SK-N-SH (cell line): ENCODE measurements around the gene MINDY4. TPM values are rescaled to one million over a fixed set of nuclear protein-coding genes. Genes with fewer than 3 reads are reported as not detected.

ENCODE experiments used
- CTCF ChIA-PET: fragments of 300-600, 350-600 bp; formaldehyde crosslinking; extraction: SDS; loops from one replicate; lab custom pipeline; 2021; lab: Yijun Ruan, JAX
- POLR2A ChIA-PET: fragments of 350-600 bp; sonication (Branson Sonifier 250); formaldehyde crosslinking; extraction: SDS; loops from one replicate; lab custom pipeline; 2020; ENCODE audit warnings: antibody characterized with exemption, inconsistent platforms; lab: Yijun Ruan, JAX
- DNase-seq: peaks from one replicate; pipeline ENCODE4 v3.0.0; 2012
- H2AFZ ChIP-seq: fragments of 200-600 bp; sonication (generic); 2 replicates; pipeline ENCODE4 v1.8.1; 2016; ENCODE audit warnings: antibody characterized with exemption, mild to moderate bottlenecking, low read depth
- H3F3A ChIP-seq: fragments of 200-600 bp; sonication (generic); replicated peaks from 2 replicates; pipeline ENCODE3; 2016; ENCODE audit warnings: antibody characterized with exemption, mild to moderate bottlenecking; ENCODE audit not compliant: insufficient read depth
- H3K27ac ChIP-seq, 2 experiments: fragments of 200-500 bp in 1 of 2; fragments of 200-600 bp in 1 of 2; sonication (Bioruptor generic) in 1 of 2; sonication (generic), shearing (Covaris generic) in 1 of 2; 2 replicates each; pipeline versions ENCODE4 v1.5.1 to v1.6.1; 2014 to 2016; ENCODE audit warnings: low read depth in 2 of 2, inconsistent platforms in 1 of 2, low read length in 1 of 2, mild to moderate bottlenecking in 1 of 2, mixed read lengths in 1 of 2
- H3K27me3 ChIP-seq: fragments of 200-600 bp; sonication (generic), shearing (Covaris generic); 2 replicates; pipeline ENCODE4 v1.6.1; 2016; ENCODE audit warnings: mixed run types; ENCODE audit not compliant: insufficient read depth
- H3K36me3 ChIP-seq, 2 experiments: fragments of 200-500 bp in 1 of 2; fragments of 200-600 bp in 1 of 2; sonication (Bioruptor generic) in 1 of 2; sonication (generic) in 1 of 2; replicated peaks in 1 of 2; 2 replicates each; pipeline versions ENCODE3 to v1.5.1; 2014 to 2016; ENCODE audit warnings: low read length in 1 of 2, mild to moderate bottlenecking in 1 of 2; ENCODE audit not compliant: insufficient read depth in 2 of 2, control insufficient read depth in 1 of 2
- H3K4me1 ChIP-seq, 2 experiments: fragments of 200-500 bp in 1 of 2; fragments of 200-600 bp in 1 of 2; sonication (Bioruptor generic) in 1 of 2; sonication (generic), shearing (Covaris generic) in 1 of 2; 2 replicates each; pipeline versions ENCODE4 v1.5.1 to v1.6.1; 2014 to 2016; ENCODE audit warnings: low read depth in 1 of 2, low read length in 1 of 2, mixed run types in 1 of 2; ENCODE audit not compliant: insufficient read depth in 2 of 2, control insufficient read depth in 1 of 2
- H3K4me2 ChIP-seq: fragments of 200-600 bp; sonication (generic), shearing (Covaris generic); 2 replicates; pipeline ENCODE4 v1.6.1; 2017; ENCODE audit warnings: mixed run types
- H3K4me3 ChIP-seq, 2 experiments: fragments of 200-500 bp in 1 of 2; fragments of 200-600 bp in 1 of 2; sonication (Bioruptor generic) in 1 of 2; sonication (generic), shearing (Covaris generic) in 1 of 2; 2 replicates each; pipeline versions ENCODE4 v1.5.1 to v1.8.1; 2014 to 2016; ENCODE audit warnings: low read depth in 2 of 2, inconsistent platforms in 1 of 2, low read length in 1 of 2, mild to moderate bottlenecking in 1 of 2, mixed read lengths in 1 of 2, moderate library complexity in 1 of 2
- H3K79me2 ChIP-seq: fragments of 200-600 bp; sonication (generic); 2 replicates; pipeline ENCODE4 v1.8.1; 2017; ENCODE audit warnings: mild to moderate bottlenecking; ENCODE audit not compliant: insufficient read depth
- H3K9ac ChIP-seq: fragments of 200-600 bp; sonication (generic); 2 replicates; pipeline ENCODE4 v1.6.1; 2017; ENCODE audit warnings: mixed run types
- H3K9me2 ChIP-seq: fragments of 200-600 bp; sonication (generic); 2 replicates; pipeline ENCODE4 v1.6.1; 2017; ENCODE audit warnings: mixed run types
- H3K9me3 ChIP-seq: fragments of 200-600 bp; sonication (generic); 2 replicates; pipeline ENCODE4 v1.6.1; 2017; ENCODE audit warnings: mixed run types, mild to moderate bottlenecking, moderate library complexity
- H4K20me1 ChIP-seq: fragments of 200-600 bp; sonication (generic); 2 replicates; pipeline ENCODE4 v1.6.1; 2017; ENCODE audit warnings: mild to moderate bottlenecking, mixed run types; ENCODE audit not compliant: insufficient read depth
- CHD2 ChIP-seq: fragments of 150-350 bp; IDR thresholded peaks from 2 replicates; pipeline ENCODE4 v1.6.1; 2018; ENCODE audit warnings: low read length; ENCODE audit not compliant: partially characterized antibody
- EP300 ChIP-seq, 2 experiments: IDR thresholded peaks; 2 replicates each; pipeline versions ENCODE4 v1.4.0 to v1.6.1; 2012; ENCODE audit warnings: borderline replicate concordance in 1 of 2, low read depth in 1 of 2, low read length in 1 of 2
- FOXJ3 ChIP-seq: sonication (generic); formaldehyde crosslinking; IDR thresholded peaks from 2 replicates; pipeline ENCODE4 v1.5.1; 2020; ENCODE audit warnings: mild to moderate bottlenecking, missing genetic modification reagents
- FOXM1 ChIP-seq: IDR thresholded peaks from 2 replicates; pipeline ENCODE4 v1.4.0; 2012; ENCODE audit warnings: low read depth, mild to moderate bottlenecking
- MEF2A ChIP-seq: IDR thresholded peaks from 2 replicates; pipeline ENCODE4 v1.4.0; 2012; ENCODE audit warnings: low read depth, borderline replicate concordance
- MXI1 ChIP-seq: IDR thresholded peaks from 2 replicates; pipeline ENCODE4 v1.6.1; 2012; ENCODE audit warnings: mild to moderate bottlenecking, low read depth, low read length, improper control_type of control experiment
- RAD21 ChIP-seq: IDR thresholded peaks from 2 replicates; pipeline ENCODE4 v1.6.1; 2012; ENCODE audit warnings: mild to moderate bottlenecking, low read length
- RFX5 ChIP-seq: IDR thresholded peaks from 2 replicates; pipeline ENCODE4 v1.6.1; 2012; ENCODE audit warnings: mild to moderate bottlenecking, improper control_type of control experiment, low read length
- SIN3A ChIP-seq: IDR thresholded peaks from 2 replicates; pipeline ENCODE4 v1.6.1; 2012; ENCODE audit warnings: low read depth, mild to moderate bottlenecking, low read length, moderate library complexity, borderline replicate concordance
- SMC3 ChIP-seq: IDR thresholded peaks from 2 replicates; pipeline ENCODE4 v1.6.1; 2012; ENCODE audit warnings: low read depth, low read length, improper control_type of control experiment
- TEAD4 ChIP-seq: IDR thresholded peaks from 2 replicates; pipeline ENCODE4 v1.4.0; 2012; ENCODE audit warnings: mild to moderate bottlenecking, borderline replicate concordance; ENCODE audit not compliant: insufficient read depth
- WGBS: methylation state at CpG from one replicate; pipeline ENCODE4 v1.1.6; 2017; ENCODE audit warnings: low lambda C conversion rate; 5-methylcytosine and 5-hydroxymethylcytosine counted together
- polyA plus RNA-seq, 3 experiments: library from polyadenylated mRNA; depleted of rRNA; stranded (reverse); fragments of >200 nt; gene quantifications; 2 replicates each; pipeline ENCODE4 v1.2.3, GENCODE V29; 2012
- TF ChIP-seq, protein P1 (sequence below): IDR thresholded peaks from 2 replicates; pipeline ENCODE4 v1.4.0; 2012; ENCODE audit warnings: low read depth
- TF ChIP-seq, protein P2 (sequence below): fragments of 200-600 bp; sonication (generic); IDR thresholded peaks from 2 replicates; pipeline ENCODE4 v1.6.1; 2017; ENCODE audit warnings: antibody characterized with exemption, mild to moderate bottlenecking, moderate library complexity

The MINDY4 gene
- polyA plus RNA-seq, 1 of the 3 experiments (the other 2 are of a cell fraction), result 1.8 TPM

DNA sequence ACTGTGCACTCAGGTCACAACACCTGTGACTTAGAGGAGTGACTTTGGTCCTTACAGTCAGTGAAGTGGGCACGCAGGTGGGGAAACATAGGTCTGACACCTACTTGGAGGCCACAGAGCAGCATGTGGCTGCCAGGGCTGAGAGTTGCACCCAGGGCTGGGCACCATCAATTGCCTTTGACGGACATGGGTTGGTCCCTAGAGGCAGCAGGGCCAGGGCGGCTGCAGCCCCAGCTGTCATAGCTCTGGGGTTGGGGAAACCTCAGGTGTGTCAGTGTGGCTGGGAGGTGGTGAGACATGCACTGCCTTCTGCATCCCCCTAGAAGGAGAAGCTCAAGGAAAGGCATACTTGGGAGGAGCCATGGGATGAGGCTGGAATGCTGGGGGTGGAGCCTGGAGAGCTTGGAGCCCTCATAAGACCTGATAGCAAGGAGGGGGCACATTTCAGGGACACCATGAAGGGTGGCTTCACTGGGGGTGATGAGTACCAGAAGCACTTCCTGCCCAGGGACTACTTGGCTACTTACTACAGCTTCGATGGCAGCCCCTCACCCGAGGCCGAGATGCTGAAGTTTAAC is 19.4 kb upstream of the MINDY4 start, which contains the start of gene INMT:
INMT (plus strand) TSS at position 440 of the 578 bp plus-strand sequence; CDS start at position 456, 16 bp downstream.
- Histone ChIP-seq H4K20me1 (no peaks in the 10 kb centered on the region), H3F3A (no peaks in the 10 kb centered on the region), H3K27ac (no peak within 1 kb of the TSS; a peak in 1 of 4 replicates), H2AFZ (no peak within 1 kb of the TSS), H3K79me2 (no peaks in the 10 kb centered on the region), H3K36me3 (no peaks in the 10 kb centered on the region), H3K4me1 (peaks cover 0 to 20% of the 10 kb centered on the region in 2 experiments; a peak in 2 of 4 replicates), H3K9ac (no peak within 1 kb of the TSS), H3K27me3 (peaks cover 26% of the 10 kb centered on the region), H3K4me2 (no peak within 1 kb of the TSS), H3K9me3 (no peaks in the 10 kb centered on the region), H3K9me2 (no peaks in the 10 kb centered on the region), H3K4me3 (no peak within 1 kb of the TSS)
- ChIA-PET POLR2A (no interaction called here), CTCF (interaction anchor here (1.7 to 6.1 kb wide), 3 partner anchors 12 to 371 kb away, joined by 5 to 64 read pairs (median 10); partner anchors contain the start of gene CRHR2)
- DNase-seq, result no peak
- WGBS, result 42% methylated on average over 4 of the region's 6 CpGs
- no peak for TF ChIP-seq SIN3A
- no peak for TF ChIP-seq TEAD4
- no peak for TF ChIP-seq MXI1
- TF ChIP-seq RAD21, result no peak
- TF ChIP-seq, all 33 proteins: peak for 0

DNA sequence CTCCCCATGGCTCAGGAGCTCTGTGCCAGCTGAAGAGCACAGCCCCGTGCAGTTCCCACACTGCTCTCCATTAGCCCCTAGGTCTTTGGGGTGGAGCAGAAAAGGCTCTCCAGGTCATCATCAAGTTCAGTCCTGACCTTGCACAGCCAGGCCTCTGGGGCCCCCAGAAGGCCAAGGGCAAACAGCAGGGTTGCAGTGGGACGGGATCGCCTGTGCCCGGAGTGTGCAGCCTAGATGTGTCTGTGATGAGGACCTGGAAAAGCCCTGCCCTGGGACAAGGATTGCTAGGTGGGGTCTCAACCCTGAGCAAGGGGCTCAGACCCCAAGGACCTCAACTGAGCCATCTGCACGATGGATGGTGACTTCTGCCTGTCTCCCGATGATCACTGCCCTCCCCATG is 18.7 kb upstream of the MINDY4 start:
- no peaks in the 10 kb centered on the region for H3K79me2 ChIP-seq
- no peak for DNase-seq
- POLR2A ChIA-PET, result no interaction called here
- no peak for TF ChIP-seq MEF2A
- TF ChIP-seq SIN3A, result no peak
- TF ChIP-seq EP300 (IDR thresholded peaks at IDR 0.05; ENCODE audit: borderline replicate concordance in 1 of 2, low read depth in 1 of 2, low read length in 1 of 2), result no peak
- TF ChIP-seq, protein P1, sequence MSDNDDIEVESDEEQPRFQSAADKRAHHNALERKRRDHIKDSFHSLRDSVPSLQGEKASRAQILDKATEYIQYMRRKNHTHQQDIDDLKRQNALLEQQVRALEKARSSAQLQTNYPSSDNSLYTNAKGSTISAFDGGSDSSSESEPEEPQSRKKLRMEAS, result no peak
- TF ChIP-seq, protein P2, sequence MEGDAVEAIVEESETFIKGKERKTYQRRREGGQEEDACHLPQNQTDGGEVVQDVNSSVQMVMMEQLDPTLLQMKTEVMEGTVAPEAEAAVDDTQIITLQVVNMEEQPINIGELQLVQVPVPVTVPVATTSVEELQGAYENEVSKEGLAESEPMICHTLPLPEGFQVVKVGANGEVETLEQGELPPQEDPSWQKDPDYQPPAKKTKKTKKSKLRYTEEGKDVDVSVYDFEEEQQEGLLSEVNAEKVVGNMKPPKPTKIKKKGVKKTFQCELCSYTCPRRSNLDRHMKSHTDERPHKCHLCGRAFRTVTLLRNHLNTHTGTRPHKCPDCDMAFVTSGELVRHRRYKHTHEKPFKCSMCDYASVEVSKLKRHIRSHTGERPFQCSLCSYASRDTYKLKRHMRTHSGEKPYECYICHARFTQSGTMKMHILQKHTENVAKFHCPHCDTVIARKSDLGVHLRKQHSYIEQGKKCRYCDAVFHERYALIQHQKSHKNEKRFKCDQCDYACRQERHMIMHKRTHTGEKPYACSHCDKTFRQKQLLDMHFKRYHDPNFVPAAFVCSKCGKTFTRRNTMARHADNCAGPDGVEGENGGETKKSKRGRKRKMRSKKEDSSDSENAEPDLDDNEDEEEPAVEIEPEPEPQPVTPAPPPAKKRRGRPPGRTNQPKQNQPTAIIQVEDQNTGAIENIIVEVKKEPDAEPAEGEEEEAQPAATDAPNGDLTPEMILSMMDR, result no peak
- TF ChIP-seq FOXJ3 (CRISPR knock-in tag), result no peak
- TF ChIP-seq FOXM1, result no peak
- TF ChIP-seq SMC3, result no peak
- no peak for TF ChIP-seq CHD2
- no peak for TF ChIP-seq RFX5
- H3K27ac ChIP-seq, result no peak overlapping the region
- no peak overlapping the region for H2AFZ ChIP-seq
- H3K9ac ChIP-seq, result no peak overlapping the region
- H3K9me3 ChIP-seq, result no peaks in the 10 kb centered on the region
- no peak overlapping the region for H3K4me3 ChIP-seq
- no peaks in the 10 kb centered on the region for H3F3A ChIP-seq
- CTCF ChIA-PET, result interaction anchor here (1.7 to 6.1 kb wide), 3 partner anchors 13 to 370 kb away, joined by 5 to 64 read pairs (median 10); partner anchors contain the start of gene CRHR2
- no peak overlapping the region for H3K4me2 ChIP-seq
- H4K20me1 ChIP-seq, result no peaks in the 10 kb centered on the region
- 78% methylated on average over 6 of the region's 6 CpGs for WGBS
- peaks cover 0 to 27% of the 10 kb centered on the region in 2 experiments; a peak in 2 of 4 replicates for H3K4me1 ChIP-seq
- H3K9me2 ChIP-seq, result no peaks in the 10 kb centered on the region
- no peaks in the 10 kb centered on the region for H3K36me3 ChIP-seq
- peaks cover 22% of the 10 kb centered on the region for H3K27me3 ChIP-seq
